ENCODE results near the gene RRP8. TPM values are rescaled to one million over a fixed set of nuclear protein-coding genes. Genes with fewer than 3 reads are reported as not detected.
A peak's percentile ranks its signal among the peaks of the same experiment; 100 is the strongest.

The RRP8 gene
- total and polyA plus RNA-seq, 2 of the 8 experiments (the other 6 are each of a cell fraction or from before 2014, with no cell fraction given) = 4.2 to 14.9 TPM

DNA sequence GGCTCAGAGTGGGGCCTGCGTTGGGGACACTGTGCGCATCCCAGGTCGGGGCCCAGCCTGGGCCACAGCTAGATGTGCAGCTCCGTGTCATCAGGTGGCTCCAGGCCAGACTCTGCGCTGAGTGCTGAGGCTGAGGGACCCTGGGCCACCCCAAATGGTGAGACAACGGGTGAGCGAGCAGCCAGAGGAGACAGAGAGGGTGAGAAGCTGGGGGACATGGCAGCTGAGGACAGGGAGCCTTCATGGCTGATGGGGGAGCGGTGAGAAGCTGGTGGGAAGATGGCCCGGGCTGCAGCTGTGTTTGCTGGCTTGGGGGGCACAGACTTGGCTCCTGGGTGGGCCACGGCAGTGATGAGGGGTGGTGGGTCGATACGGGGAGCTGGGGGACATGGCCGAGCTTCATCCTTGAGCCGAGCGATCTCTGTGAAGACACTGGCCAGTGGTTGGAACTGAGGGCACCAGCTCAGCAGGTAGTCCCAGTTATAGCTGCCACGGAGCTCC is 18.3 kb upstream of the RRP8 start:
- Histone ChIP-seq H3K56ac (replicated peaks; ENCODE audit: insufficient read length, low read depth, low read length) (no peak overlapping the region), H3K27me3 (replicated peaks in 1 of 4; ENCODE audit: control insufficient read depth in 3 of 4, extremely low read depth in 1 of 4, insufficient read depth in 3 of 4, low read length in 3 of 4) (no peaks in the 10 kb centered on the region), H3K4ac (replicated peaks; ENCODE audit: insufficient read length, low read depth, low read length) (no peak overlapping the region), H2BK15ac (ENCODE audit: low read length) (no peak overlapping the region), H3K23me2 (ENCODE audit: low read depth, low read length) (peaks cover 6% of the 10 kb centered on the region), H2AFZ (ENCODE audit: low read length) (no peak overlapping the region), H4K91ac (replicated peaks; ENCODE audit: insufficient read length, low read length) (no peak overlapping the region), H3K18ac (ENCODE audit: extremely low read depth, low read length) (no peak overlapping the region), H3K4me1 (replicated peaks in 1 of 4; ENCODE audit: control insufficient read depth in 3 of 4, insufficient read depth in 4 of 4, low read length in 3 of 4) (peaks cover 0 to 7% (median 4%) of the 10 kb centered on the region in 4 experiments; a peak in 3 of 7 replicates), H4K20me1 (replicated peaks in 1 of 2; ENCODE audit: control insufficient read depth in 1 of 2, insufficient read depth in 2 of 2, low read length in 2 of 2) (no peaks in the 10 kb centered on the region), H3K9ac (replicated peaks in 1 of 4; ENCODE audit: extremely low read depth in 1 of 4, low read depth in 3 of 4, low read length in 3 of 4) (no peak overlapping the region), H2BK120ac (replicated peaks; ENCODE audit: low read depth, low read length) (no peak overlapping the region), H2BK20ac (ENCODE audit: low read length) (no peak overlapping the region), H2BK12ac (ENCODE audit: low read depth, low read length) (no peak overlapping the region), H3K79me1 (ENCODE audit: low read depth, low read length) (no peaks in the 10 kb centered on the region; the same call in none of the 2 replicates), H2AK5ac (ENCODE audit: low read depth, low read length) (peak overlapping the region; percentile 65; the same call in 1 of the 2 replicates), H3K9me3 (ENCODE audit: insufficient read depth in 2 of 2, low read depth in 1 of 2, low read length in 1 of 2) (no peaks in the 10 kb centered on the region), H3K23ac (ENCODE audit: insufficient read length) (no peak overlapping the region), H3K4me3 (ENCODE audit: extremely low read depth in 1 of 4, insufficient read depth in 2 of 4, low read depth in 3 of 4, low read length in 4 of 4) (no peak overlapping the region), H2BK5ac (ENCODE audit: low read depth, low read length) (no peak overlapping the region), H3K79me2 (ENCODE audit: control insufficient read depth in 1 of 2, insufficient read depth in 2 of 2, low read length in 2 of 2) (peaks cover 0 to 8% of the 10 kb centered on the region in 2 experiments; a peak in 1 of 4 replicates), H3K36me3 (ENCODE audit: control insufficient read depth in 2 of 4, insufficient read depth in 4 of 4, low read length in 3 of 4) (peaks cover 0 to 3% (median 1%) of the 10 kb centered on the region in 4 experiments; a peak in 3 of 8 replicates), H3K4me2 (ENCODE audit: insufficient read depth in 1 of 2, low read depth in 2 of 2, low read length in 2 of 2) (no peak overlapping the region), H4K5ac (ENCODE audit: insufficient read length, low read depth, low read length) (no peak overlapping the region), H4K8ac (ENCODE audit: extremely low read depth, insufficient read depth, low read length) (peak overlapping the region; percentile 30), H3K14ac (ENCODE audit: insufficient read length) (no peak overlapping the region), H3K27ac (ENCODE audit: low read depth, low read length) (no peak overlapping the region)
- POLR2A ChIA-PET (ENCODE audit: partially characterized antibody) = interaction anchor here (1.3 to 2.2 kb wide), 6 partner anchors 9 to 62 kb away, joined by 3 to 24 read pairs (median 6); partner anchors contain the start of genes ILK, MRPL17, RRP8 and TAF10
- CTCF ChIA-PET (ENCODE audit: partially characterized antibody) = interaction anchor here (0.7 to 2.6 kb wide), 12 partner anchors 9 to 122 kb away, joined by 3 to 18 read pairs (median 4); partner anchors contain the start of gene MRPL17
- FAIRE-seq (no peak), DNase-seq (ENCODE audit: low read depth in 1 of 2, low spot score in 2 of 2) (no peak)
- TF ChIP-seq CTBP2 (IDR thresholded peaks at IDR 0.05; ENCODE audit: borderline replicate concordance, insufficient read depth, insufficient read length, low read length) (no peak), NRF1 (IDR thresholded peaks at IDR 0.05; ENCODE audit: low read depth, low read length) (no peak), RFX5 (IDR thresholded peaks at IDR 0.05; ENCODE audit: borderline replicate concordance, low read depth, low read length) (no peak), SIX5 (IDR thresholded peaks at IDR 0.05; ENCODE audit: low read depth, low read length) (no peak), SRF (IDR thresholded peaks at IDR 0.05; ENCODE audit: low read depth, low read length) (no peak), ZNF274 (IDR thresholded peaks at IDR 0.05; ENCODE audit: borderline replicate concordance, extremely low read depth, low read length) (no peak), HDAC2 (IDR thresholded peaks at IDR 0.05; ENCODE audit: borderline replicate concordance in 1 of 2, low read depth in 2 of 2, low read length in 2 of 2) (no peak), SIN3A (conservative IDR thresholded peaks at IDR 0.05 in 1 of 2, IDR thresholded peaks at IDR 0.05 in 1 of 2; ENCODE audit: low read depth in 1 of 2, low read length in 2 of 2) (no peak), EGR1 (IDR thresholded peaks at IDR 0.05; ENCODE audit: borderline replicate concordance, low read depth, low read length) (no peak), EP300 (IDR thresholded peaks at IDR 0.05; ENCODE audit: borderline replicate concordance in 1 of 2, low read depth in 2 of 2, low read length in 2 of 2) (no peak)
- 90% methylated on average over 14 of the region's 16 CpGs; no CpG with 5 or more reads in 1 of the 2 experiments for WGBS, 2 experiments (ENCODE audit: extremely low coverage in 1 of 2, insufficient coverage in 1 of 2, insufficient read length in 1 of 2, insufficient replicate concordance in 2 of 2, low coverage in 1 of 2, low lambda C conversion rate in 2 of 2, missing lambda C conversion rate in 1 of 2)
